Measurements from ENCODE around the gene HK1.

Gene HK1

GRCh38 chr10:69410487-69410886 is 132.2 kb downstream of the HK1 start:
- Mint-ChIP-seq H3K4me3 (no peak overlapping the region), H3K9me3 (no peaks in the 10 kb centered on the region), H3K27ac (no peak overlapping the region)

GRCh38 chr10:69411476-69411875 is 133.2 kb downstream of the HK1 start:
- peaks cover 5% of the 10 kb centered on the region for H3K27me3 Mint-ChIP-seq (ENCODE audit: low read depth)
- peaks cover 14% of the 10 kb centered on the region for H3K4me1 Mint-ChIP-seq
- no peaks in the 10 kb centered on the region for H3K9me3 Mint-ChIP-seq
- H3K36me3 Mint-ChIP-seq (ENCODE audit: low read depth): no peaks in the 10 kb centered on the region
- H3K27ac Mint-ChIP-seq: no peak overlapping the region
- no peak overlapping the region for H3K4me3 Mint-ChIP-seq
- no peak for TF ChIP-seq CTCF (IDR thresholded peaks at IDR 0.05; ENCODE audit: unreplicated experiment in 3 of 3)

More at GRCh38 chr10:69410487-69410886, 132.2 kb downstream of the HK1 start:
- peaks cover 4% of the 10 kb centered on the region for H3K27me3 Mint-ChIP-seq (ENCODE audit: low read depth)
- peaks cover 20% of the 10 kb centered on the region for H3K4me1 Mint-ChIP-seq
- no peak for TF ChIP-seq CTCF (IDR thresholded peaks at IDR 0.05; ENCODE audit: unreplicated experiment in 3 of 3)
- H3K36me3 Mint-ChIP-seq (ENCODE audit: low read depth): no peaks in the 10 kb centered on the region

GRCh38 chr10:69412232-69412790 is 134.0 kb downstream of the HK1 start:
- Mint-ChIP-seq H3K36me3 (ENCODE audit: low read depth) (no peaks in the 10 kb centered on the region), H3K27me3 (ENCODE audit: low read depth) (peaks cover 8% of the 10 kb centered on the region), H3K27ac (no peak overlapping the region), H3K9me3 (no peaks in the 10 kb centered on the region), H3K4me1 (peaks cover 10% of the 10 kb centered on the region), H3K4me3 (no peak overlapping the region)
- TF ChIP-seq CTCF (IDR thresholded peaks at IDR 0.05; ENCODE audit: unreplicated experiment in 3 of 3): no peak

GRCh38 chr10:69413221-69413865 is 135.0 kb downstream of the HK1 start:
- Mint-ChIP-seq H3K4me1 (peaks cover 11% of the 10 kb centered on the region), H3K4me3 (peak overlapping the region in 1 of 3 experiments; percentile 41), H3K36me3 (ENCODE audit: low read depth) (no peaks in the 10 kb centered on the region), H3K9me3 (no peaks in the 10 kb centered on the region), H3K27ac (peak overlapping the region in 1 of 3 experiments; percentile 48), H3K27me3 (ENCODE audit: low read depth) (peaks cover 8% of the 10 kb centered on the region)
- peak; percentile 56 to 62 (median 60) for TF ChIP-seq CTCF (IDR thresholded peaks at IDR 0.05; ENCODE audit: unreplicated experiment in 3 of 3)

GRCh38 chr10:69414036-69415018 is 136.0 kb downstream of the HK1 start:
- Mint-ChIP-seq H3K27me3 (ENCODE audit: low read depth) (peaks cover 8% of the 10 kb centered on the region), H3K9me3 (no peaks in the 10 kb centered on the region), H3K4me1 (peaks cover 9% of the 10 kb centered on the region), H3K27ac (no peak overlapping the region), H3K36me3 (ENCODE audit: low read depth) (no peaks in the 10 kb centered on the region), H3K4me3 (no peak overlapping the region)
- TF ChIP-seq CTCF (IDR thresholded peaks at IDR 0.05; ENCODE audit: unreplicated experiment in 3 of 3): no peak

Data from nephron (organoid).